Type B pancreatic cell (in vitro differentiated cells): Measurements from ENCODE around the gene SHISA6. TPM values are rescaled to one million over a fixed set of nuclear protein-coding genes. Genes with fewer than 3 reads are reported as not detected.
A peak's percentile ranks its signal among the peaks of the same experiment; 100 is the strongest.

Experiments used
- DNase-seq: peaks from one replicate; pipeline ENCODE4 v3.0.0; 2021; ENCODE audit warnings: mixed read lengths; ENCODE audit not compliant: unreplicated experiment; ENCODE audit errors: extremely low spot score
- H3K27ac Mint-ChIP-seq: 2 replicates; pipeline ENCODE4 v1.8.0; 2021; ENCODE audit warnings: mild to moderate bottlenecking, mixed read lengths
- H3K27me3 Mint-ChIP-seq: 2 replicates; pipeline ENCODE4 v1.8.0; 2021; ENCODE audit warnings: mixed read lengths
- H3K36me3 Mint-ChIP-seq: 2 replicates; pipeline ENCODE4 v1.8.0; 2021; ENCODE audit warnings: mixed read lengths
- H3K4me1 Mint-ChIP-seq: one replicate; pipeline ENCODE4 v1.8.0; 2021; ENCODE audit warnings: mixed read lengths; ENCODE audit not compliant: unreplicated experiment
- H3K4me3 Mint-ChIP-seq: 2 replicates; pipeline ENCODE4 v1.8.0; 2021; ENCODE audit warnings: mild to moderate bottlenecking, mixed read lengths
- H3K9me3 Mint-ChIP-seq: 2 replicates; pipeline ENCODE4 v1.8.0; 2021; ENCODE audit warnings: mixed read lengths
- total RNA-seq: library from RNA; stranded (reverse); gene quantifications from 2 replicates; pipeline ENCODE4 v1.2.1, GENCODE V29; 2021; ENCODE audit warnings: low replicate concordance
- TF ChIP-seq, protein P1 (sequence below): fragments of 200-600 bp; sonication (generic); conservative IDR thresholded peaks from 2 replicates; pipeline ENCODE4 v1.5.0; 2021; ENCODE audit warnings: antibody characterized with exemption, mild to moderate bottlenecking

SHISA6 gene
- total RNA-seq, 1 donor from 2014 or later: 5.0 TPM

DNA sequence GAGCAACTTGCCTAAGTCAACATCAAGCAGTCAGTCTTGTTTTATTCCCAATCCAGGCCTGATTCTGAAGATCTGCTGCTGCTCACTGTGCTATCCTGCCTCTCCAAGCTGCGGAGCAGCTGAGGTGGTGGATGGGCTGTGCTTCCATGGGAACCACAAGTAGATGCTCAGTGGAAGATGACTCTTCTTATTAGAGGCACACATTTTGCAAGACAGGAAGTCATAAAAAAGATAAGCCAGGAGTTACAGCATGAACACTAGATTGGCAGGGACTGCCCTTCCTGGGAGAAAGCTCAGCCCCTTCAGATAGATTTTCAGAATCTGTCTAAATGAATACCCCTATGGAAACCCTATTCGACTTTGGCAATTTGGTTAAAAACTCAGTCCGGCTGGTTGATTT, 143.1 kb downstream of the SHISA6 start:
- Mint-ChIP-seq H3K27me3 (peaks cover 7% of the 10 kb centered on the region), H3K27ac (no peak overlapping the region), H3K4me3 (no peak overlapping the region), H3K9me3 (no peaks in the 10 kb centered on the region), H3K36me3 (no peaks in the 10 kb centered on the region), H3K4me1 (peaks cover 4% of the 10 kb centered on the region)
- TF ChIP-seq, protein P1, sequence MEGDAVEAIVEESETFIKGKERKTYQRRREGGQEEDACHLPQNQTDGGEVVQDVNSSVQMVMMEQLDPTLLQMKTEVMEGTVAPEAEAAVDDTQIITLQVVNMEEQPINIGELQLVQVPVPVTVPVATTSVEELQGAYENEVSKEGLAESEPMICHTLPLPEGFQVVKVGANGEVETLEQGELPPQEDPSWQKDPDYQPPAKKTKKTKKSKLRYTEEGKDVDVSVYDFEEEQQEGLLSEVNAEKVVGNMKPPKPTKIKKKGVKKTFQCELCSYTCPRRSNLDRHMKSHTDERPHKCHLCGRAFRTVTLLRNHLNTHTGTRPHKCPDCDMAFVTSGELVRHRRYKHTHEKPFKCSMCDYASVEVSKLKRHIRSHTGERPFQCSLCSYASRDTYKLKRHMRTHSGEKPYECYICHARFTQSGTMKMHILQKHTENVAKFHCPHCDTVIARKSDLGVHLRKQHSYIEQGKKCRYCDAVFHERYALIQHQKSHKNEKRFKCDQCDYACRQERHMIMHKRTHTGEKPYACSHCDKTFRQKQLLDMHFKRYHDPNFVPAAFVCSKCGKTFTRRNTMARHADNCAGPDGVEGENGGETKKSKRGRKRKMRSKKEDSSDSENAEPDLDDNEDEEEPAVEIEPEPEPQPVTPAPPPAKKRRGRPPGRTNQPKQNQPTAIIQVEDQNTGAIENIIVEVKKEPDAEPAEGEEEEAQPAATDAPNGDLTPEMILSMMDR: no peak
- no peak for DNase-seq

- peaks cover under 1% of the 10 kb centered on the region for H3K27me3 Mint-ChIP-seq
- H3K27ac Mint-ChIP-seq: no peak overlapping the region
- H3K4me3 Mint-ChIP-seq: no peak overlapping the region
- no peaks in the 10 kb centered on the region for H3K9me3 Mint-ChIP-seq
- peaks cover 4% of the 10 kb centered on the region for H3K4me1 Mint-ChIP-seq
- no peaks in the 10 kb centered on the region for H3K36me3 Mint-ChIP-seq
- TF ChIP-seq, protein P1: no peak
- no peak for DNase-seq
Measured at GRCh38 chr17:11387610-11388009, 146.6 kb downstream of the SHISA6 start.

DNA sequence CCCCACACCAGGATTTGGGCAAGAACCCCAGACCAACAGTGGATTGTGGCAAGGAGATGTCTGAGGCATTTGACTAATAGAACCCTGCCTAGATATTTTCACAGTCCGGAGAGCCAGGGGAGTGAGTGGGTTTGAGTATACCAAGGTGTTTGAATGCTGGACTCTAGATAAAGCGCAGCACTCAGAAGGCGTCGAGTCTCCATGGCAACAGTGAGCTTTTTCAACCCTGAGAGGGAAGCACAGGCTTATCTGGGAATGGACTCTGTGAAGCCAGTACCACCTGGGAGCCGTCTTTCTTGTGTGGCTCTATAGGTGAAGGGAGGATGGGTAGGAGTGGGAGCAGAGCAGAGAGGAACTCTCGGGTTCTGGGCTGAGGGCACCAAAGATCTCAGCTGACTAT, 147.0 kb downstream of the SHISA6 start:
- H3K27me3 Mint-ChIP-seq: peaks cover 2% of the 10 kb centered on the region
- DNase-seq: no peak
- TF ChIP-seq, protein P1: no peak
- H3K36me3 Mint-ChIP-seq: no peaks in the 10 kb centered on the region
- no peak overlapping the region for H3K4me3 Mint-ChIP-seq
- peaks cover 4% of the 10 kb centered on the region for H3K4me1 Mint-ChIP-seq
- no peaks in the 10 kb centered on the region for H3K9me3 Mint-ChIP-seq
- H3K27ac Mint-ChIP-seq: no peak overlapping the region

- Mint-ChIP-seq H3K36me3 (no peaks in the 10 kb centered on the region), H3K27ac (no peak overlapping the region), H3K4me3 (no peak overlapping the region), H3K4me1 (peaks cover 4% of the 10 kb centered on the region), H3K27me3 (peaks cover 4% of the 10 kb centered on the region), H3K9me3 (no peaks in the 10 kb centered on the region)
- TF ChIP-seq, protein P1: no peak
- DNase-seq: no peak
Measured at GRCh38 chr17:11389583-11389982, 148.6 kb downstream of the SHISA6 start.

DNA sequence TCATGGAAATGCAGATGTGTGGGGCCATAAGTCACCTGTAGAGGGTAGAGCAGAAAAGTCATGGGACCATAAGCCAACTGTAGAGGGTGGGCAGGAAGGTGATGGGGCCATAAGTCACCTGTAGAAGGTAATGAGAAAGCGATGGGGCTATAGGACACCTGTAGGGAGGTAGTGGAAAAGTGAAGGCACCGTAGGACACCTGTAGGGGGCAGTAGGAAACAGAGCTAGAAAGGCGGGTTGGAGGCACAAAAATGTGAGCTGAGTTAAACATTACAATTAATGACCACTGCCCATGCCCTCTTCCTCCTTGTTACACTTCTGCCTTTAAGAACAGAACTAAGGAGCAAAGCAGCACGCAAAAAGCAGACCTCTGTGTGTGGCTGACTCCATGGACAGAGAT, 150.1 kb downstream of the SHISA6 start:
- Mint-ChIP-seq H3K36me3 (no peaks in the 10 kb centered on the region), H3K27me3 (peaks cover 4% of the 10 kb centered on the region), H3K4me3 (no peak overlapping the region), H3K9me3 (no peaks in the 10 kb centered on the region), H3K4me1 (peaks cover 4% of the 10 kb centered on the region), H3K27ac (no peak overlapping the region)
- no peak for DNase-seq
- TF ChIP-seq, protein P1: peak; percentile 37
